Measurements from ENCODE around the gene PHF12. TPM values are rescaled to one million over a fixed set of nuclear protein-coding genes. Genes with fewer than 3 reads are reported as not detected.

Gene PHF12
- total and polyA plus RNA-seq, 9 donors, result 22.7 to 62.7 (median 48.6) TPM

DNA sequence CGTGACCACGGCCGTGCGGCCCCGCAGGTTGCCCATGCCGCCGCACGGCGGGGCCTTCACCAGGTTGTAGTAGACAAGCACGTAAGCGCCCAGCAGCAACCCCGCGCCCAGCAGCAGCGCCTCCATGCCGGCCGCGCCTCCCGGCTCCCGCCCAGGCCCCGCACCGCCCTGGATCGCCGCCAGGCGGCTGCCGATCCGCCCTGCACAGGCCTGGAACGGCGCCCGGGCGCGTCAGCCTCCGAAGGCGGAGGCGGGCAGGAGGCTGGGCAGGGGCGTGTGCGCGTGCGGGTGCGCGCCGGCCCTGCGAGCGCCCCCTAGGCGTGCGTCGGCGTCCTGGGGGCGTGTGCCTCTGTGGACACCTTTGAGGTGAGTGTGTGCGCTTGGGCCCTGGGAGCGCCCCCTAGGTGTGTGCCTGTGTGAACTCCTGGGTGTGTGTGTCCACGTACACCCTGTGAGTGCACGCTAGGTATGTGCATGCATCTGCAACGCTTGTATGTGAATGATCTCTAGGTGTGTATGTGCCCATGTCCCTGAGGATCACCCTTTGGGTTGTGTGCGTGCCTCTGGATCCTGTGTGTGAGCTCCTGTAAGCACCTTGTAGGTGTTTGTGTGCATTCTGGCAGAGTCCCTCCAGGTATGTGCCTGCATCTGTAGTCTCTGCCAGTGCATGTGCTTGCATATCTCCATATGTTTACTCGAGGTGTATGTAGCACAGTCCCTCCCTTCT lies 48.3 kb downstream of the PHF12 start, which contains the start of gene DHRS13:
TSS of gene DHRS13 (minus strand) at position 261 of the 727 bp plus-strand sequence. CDS start at position 126, 135 bp downstream.
- H3K27ac ChIP-seq, result peak within 1 kb of the TSS; percentile 69 to 79
- H3K4me1 ChIP-seq (ENCODE audit: insufficient read depth), result peaks cover under 1% of the 10 kb centered on the region
- TF ChIP-seq, protein P1, sequence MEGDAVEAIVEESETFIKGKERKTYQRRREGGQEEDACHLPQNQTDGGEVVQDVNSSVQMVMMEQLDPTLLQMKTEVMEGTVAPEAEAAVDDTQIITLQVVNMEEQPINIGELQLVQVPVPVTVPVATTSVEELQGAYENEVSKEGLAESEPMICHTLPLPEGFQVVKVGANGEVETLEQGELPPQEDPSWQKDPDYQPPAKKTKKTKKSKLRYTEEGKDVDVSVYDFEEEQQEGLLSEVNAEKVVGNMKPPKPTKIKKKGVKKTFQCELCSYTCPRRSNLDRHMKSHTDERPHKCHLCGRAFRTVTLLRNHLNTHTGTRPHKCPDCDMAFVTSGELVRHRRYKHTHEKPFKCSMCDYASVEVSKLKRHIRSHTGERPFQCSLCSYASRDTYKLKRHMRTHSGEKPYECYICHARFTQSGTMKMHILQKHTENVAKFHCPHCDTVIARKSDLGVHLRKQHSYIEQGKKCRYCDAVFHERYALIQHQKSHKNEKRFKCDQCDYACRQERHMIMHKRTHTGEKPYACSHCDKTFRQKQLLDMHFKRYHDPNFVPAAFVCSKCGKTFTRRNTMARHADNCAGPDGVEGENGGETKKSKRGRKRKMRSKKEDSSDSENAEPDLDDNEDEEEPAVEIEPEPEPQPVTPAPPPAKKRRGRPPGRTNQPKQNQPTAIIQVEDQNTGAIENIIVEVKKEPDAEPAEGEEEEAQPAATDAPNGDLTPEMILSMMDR (IDR thresholded peaks at IDR 0.05), result peak; percentile 68 to 90 (median 85)
- no peak for TF ChIP-seq POLR2A (IDR thresholded peaks at IDR 0.05)
- H3K9me3 ChIP-seq, result no peaks in the 10 kb centered on the region
- intact Hi-C loops (cut with DNase I), result loop anchor here in 2 of 4 donors (5.0 to 10.0 kb wide), 3 partner anchors 58 to 148 kb away; partner anchors contain the start of gene FAM222B (in 1 of the 2)
- H3K36me3 ChIP-seq, result no peaks in the 10 kb centered on the region
- DNase-seq, result peak; percentile 85 to 93 (median 92)
- peak within 1 kb of the TSS; percentile 53 for H3K4me3 ChIP-seq
- no peaks in the 10 kb centered on the region for H3K27me3 ChIP-seq
- WGBS, 3 donors, result 0% methylated on average over 46 to 55 of the region's 55 CpGs

DNA sequence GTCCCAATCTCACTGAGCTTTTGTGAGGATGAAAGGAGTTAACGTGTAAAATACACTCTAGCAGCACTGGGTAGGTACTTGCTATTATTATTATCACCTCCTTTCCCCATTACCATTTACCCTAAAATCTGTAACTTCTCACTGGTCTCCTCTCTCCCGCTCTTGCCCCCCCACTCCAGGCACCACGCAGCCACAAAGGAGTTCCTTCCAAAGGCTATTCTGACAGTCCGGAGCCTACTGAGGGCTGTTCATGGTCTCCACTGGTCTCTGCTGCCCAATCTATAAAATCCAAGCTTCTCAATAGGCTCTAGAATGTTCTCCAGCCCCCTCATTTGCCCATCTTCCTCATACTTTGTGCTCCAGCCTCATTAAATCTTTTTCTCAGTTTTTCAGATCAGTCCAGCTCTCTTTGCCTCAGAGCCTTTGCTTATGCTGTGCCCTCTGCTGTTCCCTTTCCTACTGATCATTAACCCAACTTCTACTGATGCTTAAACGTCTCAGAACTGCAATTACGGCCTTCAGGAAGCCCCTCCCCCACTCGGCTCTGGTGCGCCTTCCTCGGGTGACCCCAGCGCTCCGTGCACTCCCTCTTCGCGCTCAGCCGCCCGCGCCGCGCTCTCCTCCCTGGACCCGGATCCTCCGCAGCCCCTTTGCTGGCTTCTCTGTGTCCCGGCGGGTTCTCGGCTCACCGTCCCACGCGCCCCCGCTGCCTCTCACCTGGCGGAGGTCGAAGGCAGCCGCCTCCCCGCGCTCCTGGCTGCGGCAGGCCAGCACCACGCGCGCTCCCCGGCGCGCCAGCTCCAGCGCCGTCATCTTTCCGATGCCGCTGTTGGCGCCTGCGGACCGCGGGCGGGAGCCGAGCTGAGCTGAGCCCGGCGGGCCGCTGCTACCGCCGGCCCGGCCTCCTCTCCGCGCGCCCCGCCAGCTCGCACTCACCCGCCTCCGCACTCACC lies 49.2 kb downstream of the PHF12 start:
- peak in 4 of 5 donors; percentile 60 to 69 (median 62) for DNase-seq
- intact Hi-C loops (cut with DNase I), result loop anchor here in 2 of 4 donors (5.0 to 10.0 kb wide), 3 partner anchors 57 to 147 kb away; partner anchors contain the start of gene FAM222B (in 1 of the 2)
- peak overlapping the region; percentile 69 to 79 for H3K27ac ChIP-seq
- 5 to 6% (median 5%) methylated on average over 53 to 62 of the region's 62 CpGs for WGBS, 3 donors
- H3K36me3 ChIP-seq, result no peaks in the 10 kb centered on the region
- H3K4me1 ChIP-seq (ENCODE audit: insufficient read depth), result no peaks in the 10 kb centered on the region
- H3K4me3 ChIP-seq, result peak overlapping the region; percentile 53
- H3K27me3 ChIP-seq, result no peaks in the 10 kb centered on the region
- TF ChIP-seq POLR2A (IDR thresholded peaks at IDR 0.05), result peak; percentile 12
- TF ChIP-seq, protein P1 (IDR thresholded peaks at IDR 0.05), result no peak
- H3K9me3 ChIP-seq, result no peaks in the 10 kb centered on the region

DNA sequence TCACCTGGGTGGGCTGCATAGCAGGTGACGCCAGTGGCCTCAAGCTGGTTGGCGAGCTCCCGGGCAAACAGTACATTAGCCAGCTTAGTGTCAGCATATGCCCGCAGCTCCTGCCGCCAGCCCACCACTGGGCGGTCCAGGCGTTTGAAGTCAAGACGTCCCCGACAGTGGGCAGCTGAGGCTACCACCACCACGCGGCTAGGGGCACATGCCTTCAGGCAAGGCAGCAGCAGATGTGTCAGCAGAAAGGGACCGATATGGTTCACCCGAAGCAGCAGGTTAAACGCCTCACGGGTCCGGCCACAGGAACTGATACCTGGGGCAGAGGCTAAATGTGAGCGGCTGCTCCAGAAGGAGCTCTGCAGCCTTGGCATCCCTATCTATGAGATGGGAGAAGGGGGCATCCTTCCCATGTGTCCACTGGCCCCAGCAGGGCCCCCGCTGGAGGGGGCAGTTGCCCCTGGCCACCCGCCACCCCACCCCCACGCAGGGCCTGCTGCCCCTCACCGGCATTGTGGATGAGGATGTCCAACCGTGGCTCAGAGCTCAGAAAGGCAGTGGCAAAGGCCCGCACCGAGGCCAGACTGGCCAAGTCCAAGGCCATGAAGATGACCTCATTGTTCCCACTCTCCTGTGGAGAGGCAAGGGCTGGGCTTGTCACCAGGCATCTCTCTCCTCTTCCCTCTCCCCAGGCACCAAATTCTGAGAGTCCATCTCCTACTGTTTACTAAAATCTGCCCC lies 50.2 kb downstream of the PHF12 start:
- no peak overlapping the region for H3K4me3 ChIP-seq
- TF ChIP-seq, protein P1 (IDR thresholded peaks at IDR 0.05), result no peak
- TF ChIP-seq POLR2A (IDR thresholded peaks at IDR 0.05) (no peak), EP300 (IDR thresholded peaks at IDR 0.05) (no peak)
- 86 to 90% (median 90%) methylated on average over 20 to 24 of the region's 24 CpGs for WGBS, 3 donors
- no peak for DNase-seq
- no peak overlapping the region for H3K27ac ChIP-seq
- H3K27me3 ChIP-seq, result no peaks in the 10 kb centered on the region
- no peaks in the 10 kb centered on the region for H3K36me3 ChIP-seq
- H3K4me1 ChIP-seq (ENCODE audit: insufficient read depth), result peaks cover 2% of the 10 kb centered on the region
- intact Hi-C loops (cut with DNase I), result loop anchor here in 2 of 4 donors (5.0 to 10.0 kb wide), 3 partner anchors 56 to 146 kb away; partner anchors contain the start of gene FAM222B (in 1 of the 2)
- H3K9me3 ChIP-seq, result no peaks in the 10 kb centered on the region
